ENCODE measurements around the gene ERBIN.
"Not testable (repeated sequence)": the region's sequence is repeated elsewhere in the genome, so short reads cannot be mapped to it uniquely, and the experiment has no call there.

ERBIN gene, protein sequence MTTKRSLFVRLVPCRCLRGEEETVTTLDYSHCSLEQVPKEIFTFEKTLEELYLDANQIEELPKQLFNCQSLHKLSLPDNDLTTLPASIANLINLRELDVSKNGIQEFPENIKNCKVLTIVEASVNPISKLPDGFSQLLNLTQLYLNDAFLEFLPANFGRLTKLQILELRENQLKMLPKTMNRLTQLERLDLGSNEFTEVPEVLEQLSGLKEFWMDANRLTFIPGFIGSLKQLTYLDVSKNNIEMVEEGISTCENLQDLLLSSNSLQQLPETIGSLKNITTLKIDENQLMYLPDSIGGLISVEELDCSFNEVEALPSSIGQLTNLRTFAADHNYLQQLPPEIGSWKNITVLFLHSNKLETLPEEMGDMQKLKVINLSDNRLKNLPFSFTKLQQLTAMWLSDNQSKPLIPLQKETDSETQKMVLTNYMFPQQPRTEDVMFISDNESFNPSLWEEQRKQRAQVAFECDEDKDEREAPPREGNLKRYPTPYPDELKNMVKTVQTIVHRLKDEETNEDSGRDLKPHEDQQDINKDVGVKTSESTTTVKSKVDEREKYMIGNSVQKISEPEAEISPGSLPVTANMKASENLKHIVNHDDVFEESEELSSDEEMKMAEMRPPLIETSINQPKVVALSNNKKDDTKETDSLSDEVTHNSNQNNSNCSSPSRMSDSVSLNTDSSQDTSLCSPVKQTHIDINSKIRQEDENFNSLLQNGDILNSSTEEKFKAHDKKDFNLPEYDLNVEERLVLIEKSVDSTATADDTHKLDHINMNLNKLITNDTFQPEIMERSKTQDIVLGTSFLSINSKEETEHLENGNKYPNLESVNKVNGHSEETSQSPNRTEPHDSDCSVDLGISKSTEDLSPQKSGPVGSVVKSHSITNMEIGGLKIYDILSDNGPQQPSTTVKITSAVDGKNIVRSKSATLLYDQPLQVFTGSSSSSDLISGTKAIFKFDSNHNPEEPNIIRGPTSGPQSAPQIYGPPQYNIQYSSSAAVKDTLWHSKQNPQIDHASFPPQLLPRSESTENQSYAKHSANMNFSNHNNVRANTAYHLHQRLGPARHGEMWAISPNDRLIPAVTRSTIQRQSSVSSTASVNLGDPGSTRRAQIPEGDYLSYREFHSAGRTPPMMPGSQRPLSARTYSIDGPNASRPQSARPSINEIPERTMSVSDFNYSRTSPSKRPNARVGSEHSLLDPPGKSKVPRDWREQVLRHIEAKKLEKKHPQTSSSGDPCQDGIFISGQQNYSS (N-terminal part only)

DNA sequence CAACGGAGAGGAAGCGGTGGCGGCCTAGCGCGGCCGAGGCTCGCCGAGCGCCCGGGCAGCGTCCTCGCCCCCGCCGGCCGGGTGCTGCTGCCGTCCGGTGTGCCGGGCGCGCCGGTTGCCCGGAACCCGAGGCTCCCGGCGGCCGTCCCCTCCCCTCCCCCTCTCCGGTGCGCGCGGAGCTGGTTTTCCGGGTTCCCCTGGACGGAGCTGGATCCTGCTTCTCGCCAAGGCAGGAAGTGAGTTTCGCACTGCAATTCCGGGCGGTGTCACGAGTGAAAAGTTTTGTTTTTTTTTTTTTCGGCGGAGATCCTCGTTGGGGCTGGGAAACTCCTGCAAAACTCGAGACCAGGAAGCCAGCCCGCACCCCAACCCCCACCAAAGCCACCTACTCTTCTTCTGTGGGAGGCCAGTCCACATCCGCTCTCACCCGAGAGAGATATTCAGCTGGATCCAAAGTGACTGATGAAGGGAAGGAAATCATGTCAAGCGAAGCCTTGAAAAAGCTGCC, at the start of gene ERBIN:
TSS of gene ERBIN (plus strand) at position 300 of the 508 bp plus-strand sequence. CDS start 66,144 bp downstream, outside the sequence.
- no peak for FAIRE-seq

- FAIRE-seq: no peak
Measured at GRCh38 chr5:65876970-65877369, 49.4 kb upstream of the ERBIN start.

GRCh38 chr5:65879668-65880256, 46.6 kb upstream of the ERBIN start:
- FAIRE-seq: not testable (repeated sequence)

- FAIRE-seq: no peak
Measured at GRCh38 chr5:65880496-65881072, 45.8 kb upstream of the ERBIN start.

DNA sequence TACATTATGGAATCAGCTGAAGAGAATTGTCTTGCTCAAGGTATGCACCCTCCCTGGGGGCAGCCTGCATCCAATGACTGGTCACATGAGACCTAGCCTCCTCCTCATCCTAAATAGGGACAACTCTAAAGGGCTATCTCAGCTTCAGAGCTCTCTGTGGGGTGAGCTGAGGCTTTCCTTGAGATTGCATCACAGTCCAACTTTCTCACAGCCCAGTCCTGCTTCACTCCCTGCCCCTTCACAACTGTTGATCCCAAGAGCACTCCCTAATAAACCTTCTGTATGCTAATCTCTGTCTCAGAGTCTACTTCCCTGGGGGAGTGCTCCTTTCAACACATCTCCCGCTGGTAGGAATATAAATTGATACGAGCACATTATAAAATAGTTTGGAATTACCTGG, 44.1 kb upstream of the ERBIN start:
- no peak for FAIRE-seq

GRCh38 chr5:65883461-65883860, 42.9 kb upstream of the ERBIN start:
- no peak for FAIRE-seq

GRCh38 chr5:65886387-65886786, 40.0 kb upstream of the ERBIN start:
- no peak for FAIRE-seq

DNA sequence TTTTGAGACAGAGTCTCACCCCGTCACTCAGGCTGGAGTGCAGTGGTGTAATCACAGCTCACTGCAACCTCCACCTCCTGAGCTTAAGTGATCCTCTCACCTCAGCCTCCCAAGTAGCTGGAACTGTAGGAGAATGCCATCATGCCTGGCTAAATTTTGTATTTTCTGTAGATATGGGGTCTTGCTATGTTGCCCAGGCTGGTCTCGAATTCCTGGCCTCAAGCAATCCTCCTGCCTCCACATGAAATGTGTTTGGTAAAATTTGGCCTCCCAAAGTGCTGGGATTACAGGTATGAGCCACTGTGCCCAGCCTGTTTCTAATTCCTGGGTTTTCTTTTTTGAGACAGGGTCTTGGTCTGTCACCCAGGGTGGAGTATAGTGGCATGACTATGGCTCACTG, 34.4 kb upstream of the ERBIN start:
- not testable (repeated sequence) for FAIRE-seq

DNA sequence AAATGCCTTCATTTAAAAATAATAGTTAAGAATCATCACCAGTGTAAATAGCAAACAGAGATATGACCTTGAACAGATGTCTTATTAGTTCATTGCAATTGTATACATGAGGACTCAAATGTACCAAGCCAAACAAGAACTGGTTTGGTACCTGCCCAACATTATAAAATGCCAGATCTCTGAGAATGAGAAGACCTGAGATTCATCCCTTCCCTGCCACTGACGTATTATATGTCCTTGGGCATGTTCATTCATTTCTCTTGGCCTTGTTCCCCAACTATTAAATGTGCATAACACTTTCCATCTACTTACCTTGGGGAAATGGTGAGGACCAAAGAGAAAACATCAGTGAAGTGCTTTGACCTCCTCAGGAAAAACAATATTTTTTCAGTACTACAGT, 33.6 kb upstream of the ERBIN start:
- FAIRE-seq: no peak

DNA sequence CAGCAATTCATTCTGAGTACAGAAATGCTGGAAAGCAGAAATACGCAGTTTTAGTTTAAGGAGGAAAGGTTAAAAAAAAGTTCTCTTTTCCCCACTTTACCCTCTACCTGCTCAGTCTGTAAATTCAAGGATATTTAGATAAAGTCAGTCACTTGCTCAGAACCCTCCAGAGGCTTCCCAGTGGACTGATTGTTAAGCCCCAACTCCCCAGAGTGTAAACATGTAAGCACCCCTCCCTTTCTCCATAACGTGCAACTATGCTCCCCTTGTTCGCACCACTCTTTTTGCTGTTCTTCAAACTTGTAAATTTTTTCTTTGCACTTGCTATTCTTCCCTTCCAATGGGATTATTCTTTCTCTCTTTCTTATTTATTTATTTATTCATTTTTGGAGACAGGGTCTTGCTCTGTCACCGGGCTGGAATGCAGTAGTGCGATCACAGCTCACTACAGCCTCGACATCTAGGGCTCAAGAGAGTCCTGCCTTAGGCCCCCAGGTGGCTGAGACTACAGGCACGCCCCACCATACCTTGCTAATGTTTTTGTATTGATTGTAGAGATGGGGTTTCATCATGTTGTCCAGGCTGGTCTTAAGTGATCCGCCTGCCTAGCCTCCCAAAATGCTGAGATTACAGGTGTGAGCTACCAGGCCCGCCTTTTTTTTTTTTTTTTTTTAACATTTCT, 32.5 kb upstream of the ERBIN start:
- FAIRE-seq: no peak

GRCh38 chr5:65895891-65896290, 30.5 kb upstream of the ERBIN start:
- FAIRE-seq: no peak

- no peak for FAIRE-seq
Measured at GRCh38 chr5:65900746-65901145, 25.6 kb upstream of the ERBIN start.

GRCh38 chr5:65902104-65902503, 24.3 kb upstream of the ERBIN start:
- no peak for FAIRE-seq

- FAIRE-seq: no peak
Measured at GRCh38 chr5:65903581-65903980, 22.8 kb upstream of the ERBIN start.

DNA sequence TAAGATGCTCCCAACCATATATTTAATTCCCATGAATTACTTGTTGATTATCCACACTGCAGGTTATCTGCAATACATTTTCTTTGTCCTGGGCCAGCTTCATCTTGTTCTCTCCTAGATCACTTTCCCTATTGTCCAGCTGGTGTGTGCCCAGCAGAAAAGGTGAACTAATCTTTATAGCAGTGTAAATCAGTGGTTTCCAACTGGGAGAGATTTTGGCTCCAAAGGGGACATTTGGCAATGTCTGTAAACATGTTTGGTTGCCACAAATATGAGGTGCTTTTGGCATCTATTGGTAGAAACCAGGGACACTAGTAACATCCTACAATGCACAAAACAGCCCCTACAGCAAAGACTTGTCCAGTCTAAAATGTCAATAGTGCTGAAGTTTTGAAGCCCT, 20.1 kb upstream of the ERBIN start:
- no peak for FAIRE-seq

GRCh38 chr5:65907135-65907534, 19.2 kb upstream of the ERBIN start:
- no peak for FAIRE-seq

- no peak for FAIRE-seq
Measured at GRCh38 chr5:65910711-65911110, 15.7 kb upstream of the ERBIN start.

DNA sequence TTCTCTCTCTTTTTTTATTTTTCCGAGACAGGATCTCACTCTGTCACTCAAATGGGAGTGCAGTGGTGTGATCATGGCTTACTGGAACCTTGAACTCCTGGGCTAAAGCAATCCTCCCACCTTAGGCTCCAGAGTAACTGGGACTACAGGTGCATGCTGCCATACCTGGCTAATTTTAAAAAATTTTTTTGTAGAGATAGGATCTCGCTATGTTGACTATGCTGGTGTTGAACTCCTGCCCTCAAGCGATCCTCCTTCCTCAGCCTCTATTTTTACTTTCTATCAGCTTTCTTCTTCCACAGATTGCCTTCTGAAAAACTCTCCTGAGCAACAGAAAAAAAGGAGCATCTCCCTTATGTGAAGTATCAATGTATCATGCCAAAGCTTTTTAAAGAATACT, 14.1 kb upstream of the ERBIN start:
- no peak for FAIRE-seq

DNA sequence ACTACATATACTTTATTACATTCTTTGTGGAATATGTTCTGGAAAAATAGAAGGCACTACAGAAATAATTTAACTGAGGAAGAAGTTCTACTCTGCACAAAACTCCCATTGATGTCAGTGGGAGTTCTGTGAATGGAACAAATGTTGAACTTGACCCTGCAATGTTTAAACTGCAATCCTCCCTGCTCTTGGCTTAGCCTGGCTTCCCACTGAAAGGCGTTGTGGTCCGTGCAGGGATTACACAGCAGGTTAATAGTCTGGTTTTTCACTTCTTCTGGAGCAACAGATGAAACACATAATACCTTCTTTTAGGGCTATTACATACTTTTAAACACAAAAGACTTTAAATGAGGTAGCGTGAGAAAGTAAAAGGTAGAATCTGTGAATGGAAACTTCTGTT, 12.9 kb upstream of the ERBIN start:
- no peak for FAIRE-seq

DNA sequence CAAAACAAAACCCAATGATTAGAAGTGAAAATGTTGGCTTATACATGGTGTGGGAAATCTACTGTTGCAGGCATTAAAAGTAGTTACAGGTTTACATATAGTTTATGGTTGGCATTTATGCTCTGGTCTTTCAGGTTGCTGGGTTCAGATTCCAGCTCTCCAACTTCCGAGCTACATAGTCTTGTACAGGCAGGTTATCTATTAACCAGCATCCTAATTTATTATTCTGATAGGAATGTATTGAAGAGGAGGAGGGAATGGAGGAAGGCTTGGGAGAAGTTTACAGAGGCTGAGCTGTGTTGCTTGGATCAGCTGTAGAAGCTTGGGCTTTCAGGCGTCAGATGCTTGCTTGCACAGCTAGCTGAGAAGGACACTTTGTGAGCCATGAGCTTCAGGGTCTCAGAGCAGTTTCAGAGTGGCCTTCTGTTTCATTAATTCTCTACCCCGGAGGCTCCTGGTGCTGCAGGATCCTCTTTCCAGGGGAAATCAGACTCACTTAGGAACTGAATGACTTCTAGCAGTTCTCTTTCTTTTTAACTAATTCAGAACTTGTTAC, 11.7 kb upstream of the ERBIN start:
- no peak for FAIRE-seq

DNA sequence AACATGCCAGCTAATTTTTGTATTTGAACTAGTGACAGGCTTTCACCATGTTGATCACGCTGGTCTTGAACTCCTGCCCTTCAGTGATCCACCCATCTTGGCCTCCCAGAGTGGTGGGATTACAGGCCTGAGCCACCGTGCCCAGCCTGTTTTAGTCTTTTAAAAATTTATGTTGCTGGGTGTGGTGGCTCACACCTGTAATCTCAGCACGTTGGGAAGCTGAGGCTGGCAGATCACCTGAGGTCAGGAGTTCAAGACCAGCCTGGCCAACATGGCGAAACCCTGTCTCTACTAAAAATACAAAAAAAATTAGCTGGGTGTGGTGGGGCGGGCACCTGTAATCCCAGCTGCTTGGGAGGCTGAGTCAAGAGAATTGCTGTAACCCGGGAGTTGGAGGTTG, 10.7 kb upstream of the ERBIN start:
- not testable (repeated sequence) for FAIRE-seq

All from G401.6 (cell line).